OCI-LY1 (cell line): Measurements from ENCODE around the gene ZFP1.

Source experiments
- H2AFZ ChIP-seq: fragments of 200-600 bp; sonication (generic), shearing (Covaris generic); 2 replicates; pipeline ENCODE4 v1.6.0; 2014; ENCODE audit warnings: antibody characterized with exemption, mild to moderate bottlenecking, low read length
- H3F3A ChIP-seq: fragments of 200-600 bp; sonication (generic), shearing (Covaris generic); 2 replicates; pipeline ENCODE4 v1.6.0; 2014; ENCODE audit warnings: mild to moderate bottlenecking, antibody characterized with exemption, low read length, moderate library complexity; ENCODE audit not compliant: insufficient read depth
- H3K27ac ChIP-seq: fragments of 200-600 bp; sonication (generic); 2 replicates; pipeline ENCODE4 v1.5.1; 2014; ENCODE audit warnings: low read length, mixed run types, mild to moderate bottlenecking, low read depth; ENCODE audit not compliant: poor library complexity, severe bottlenecking
- H3K27me3 ChIP-seq: fragments of 200-600 bp; sonication (generic); 2 replicates; pipeline ENCODE4 v1.6.0; 2014; ENCODE audit warnings: antibody characterized with exemption, mild to moderate bottlenecking, low read length, moderate library complexity; ENCODE audit not compliant: insufficient read depth
- H3K36me3 ChIP-seq: fragments of 200-600 bp; sonication (generic); 2 replicates; pipeline ENCODE4 v1.6.1; 2014; ENCODE audit warnings: mild to moderate bottlenecking, antibody characterized with exemption, low read length, moderate library complexity, mixed read lengths; ENCODE audit not compliant: insufficient read depth
- H3K4me1 ChIP-seq: fragments of 200-600 bp; sonication (generic); 2 replicates; pipeline ENCODE4 v1.5.1; 2014; ENCODE audit warnings: mild to moderate bottlenecking, low read length, moderate library complexity; ENCODE audit not compliant: insufficient read depth, severe bottlenecking
- H3K4me2 ChIP-seq: fragments of 200-600 bp; sonication (generic), shearing (Covaris generic); 2 replicates; pipeline ENCODE4 v1.6.1; 2014; ENCODE audit warnings: low read length
- H3K4me3 ChIP-seq: fragments of 200-600 bp; sonication (generic); 2 replicates; pipeline ENCODE4 v1.5.1; 2014; ENCODE audit warnings: low read length, low read depth, mild to moderate bottlenecking, mixed read lengths; ENCODE audit not compliant: poor library complexity, severe bottlenecking
- H3K79me2 ChIP-seq: fragments of 200-600 bp; shearing (Covaris generic); 2 replicates; pipeline ENCODE4 v1.6.1; 2016; ENCODE audit warnings: mixed run types, low read length, mixed read lengths; ENCODE audit not compliant: insufficient read depth
- H3K9ac ChIP-seq: fragments of 200-600 bp; sonication (generic), shearing (Covaris generic); 2 replicates; pipeline ENCODE4 v1.6.1; 2014; ENCODE audit warnings: mild to moderate bottlenecking, low read length, mixed read lengths
- H3K9me2 ChIP-seq: fragments of 200-600 bp; sonication (generic), shearing (Covaris generic); 2 replicates; pipeline ENCODE4 v1.6.1; 2014; ENCODE audit warnings: low read depth, mild to moderate bottlenecking, low read length, mixed read lengths
- H3K9me3 ChIP-seq: fragments of 200-600 bp; shearing (Covaris generic); 2 replicates; pipeline ENCODE4 v1.6.1; 2014; ENCODE audit warnings: low read length, mixed read lengths
- H4K20me1 ChIP-seq: fragments of 200-600 bp; sonication (generic), shearing (Covaris generic); 2 replicates; pipeline ENCODE4 v1.6.0; 2016; ENCODE audit warnings: mild to moderate bottlenecking, low read length; ENCODE audit not compliant: insufficient read depth
- CTCF ChIP-seq: fragments of 200-600 bp; sonication (generic), shearing (Covaris generic); IDR thresholded peaks from 2 replicates; pipeline ENCODE4 v1.5.1; 2017; ENCODE audit warnings: mild to moderate bottlenecking, antibody characterized with exemption, low read length, moderate library complexity, mixed read lengths
- EZH2 ChIP-seq: fragments of 200-600 bp; sonication (generic), shearing (Covaris generic); IDR thresholded peaks from 2 replicates; pipeline ENCODE4 v1.8.0; 2017; ENCODE audit warnings: borderline replicate concordance, mixed run types, mild to moderate bottlenecking, antibody characterized with exemption, low read length, moderate library complexity, mixed read lengths

The ZFP1 gene

GRCh38 chr16:75175074-75175473, 26.8 kb downstream of the ZFP1 start:
- H3F3A ChIP-seq, result no peaks in the 10 kb centered on the region
- H3K36me3 ChIP-seq, result peaks cover 16% of the 10 kb centered on the region
- H3K4me3 ChIP-seq, result no peak overlapping the region
- H3K9me2 ChIP-seq, result no peaks in the 10 kb centered on the region
- H3K9me3 ChIP-seq, result peaks cover 41% of the 10 kb centered on the region
- no peak overlapping the region for H2AFZ ChIP-seq
- H3K79me2 ChIP-seq, result no peaks in the 10 kb centered on the region
- TF ChIP-seq EZH2 (no peak), CTCF (no peak)
- H3K9ac ChIP-seq, result no peak overlapping the region
- no peaks in the 10 kb centered on the region for H3K4me1 ChIP-seq
- no peaks in the 10 kb centered on the region for H3K27me3 ChIP-seq
- H3K27ac ChIP-seq, result no peak overlapping the region
- no peaks in the 10 kb centered on the region for H4K20me1 ChIP-seq
- no peak overlapping the region for H3K4me2 ChIP-seq

- no peak overlapping the region for H3K4me3 ChIP-seq
- H3F3A ChIP-seq, result no peaks in the 10 kb centered on the region
- peaks cover 23% of the 10 kb centered on the region for H3K9me3 ChIP-seq
- no peaks in the 10 kb centered on the region for H3K9me2 ChIP-seq
- no peaks in the 10 kb centered on the region for H3K79me2 ChIP-seq
- H4K20me1 ChIP-seq, result no peaks in the 10 kb centered on the region
- TF ChIP-seq EZH2 (no peak), CTCF (no peak)
- H3K27me3 ChIP-seq, result no peaks in the 10 kb centered on the region
- H3K36me3 ChIP-seq, result no peaks in the 10 kb centered on the region
- H3K9ac ChIP-seq, result no peak overlapping the region
- no peak overlapping the region for H2AFZ ChIP-seq
- no peak overlapping the region for H3K27ac ChIP-seq
- H3K4me1 ChIP-seq, result no peaks in the 10 kb centered on the region
- H3K4me2 ChIP-seq, result no peak overlapping the region
Observed at GRCh38 chr16:75176926-75177325, 28.6 kb downstream of the ZFP1 start.

GRCh38 chr16:75179208-75179607, 30.9 kb downstream of the ZFP1 start:
- H3K4me2 ChIP-seq, result no peak overlapping the region
- H3K9me2 ChIP-seq, result no peaks in the 10 kb centered on the region
- no peaks in the 10 kb centered on the region for H4K20me1 ChIP-seq
- H3K27me3 ChIP-seq, result no peaks in the 10 kb centered on the region
- H3K9me3 ChIP-seq, result peaks cover 7% of the 10 kb centered on the region
- no peaks in the 10 kb centered on the region for H3K4me1 ChIP-seq
- H3K27ac ChIP-seq, result no peak overlapping the region
- H3K4me3 ChIP-seq, result no peak overlapping the region
- H3K36me3 ChIP-seq, result no peaks in the 10 kb centered on the region
- TF ChIP-seq EZH2 (no peak), CTCF (no peak)
- no peaks in the 10 kb centered on the region for H3K79me2 ChIP-seq
- H3K9ac ChIP-seq, result no peak overlapping the region
- H2AFZ ChIP-seq, result no peak overlapping the region
- no peaks in the 10 kb centered on the region for H3F3A ChIP-seq
